Upper lobe of left lung (tissue), 4 donors: ENCODE measurements around the gene CATSPER1.

Experiments
- POLR2A ChIP-seq, 4 donors: fragments of 450-650 bp; IDR thresholded peaks; one replicate each; pipeline ENCODE4 v1.5.1; 2016 to 2017; ENCODE audit warnings: antibody characterized with exemption in 4 of 4, mild to moderate bottlenecking in 2 of 4
- TF ChIP-seq, protein P1 (sequence below), 6 experiments: fragments of 450-650 bp in 4 of 6; fragments of 200-600 bp in 2 of 6; sonication (generic) in 2 of 6; IDR thresholded peaks; one replicate each; pipeline ENCODE4 v1.5.1; 2016 to 2019; ENCODE audit warnings: antibody characterized with exemption in 6 of 6

DNA sequence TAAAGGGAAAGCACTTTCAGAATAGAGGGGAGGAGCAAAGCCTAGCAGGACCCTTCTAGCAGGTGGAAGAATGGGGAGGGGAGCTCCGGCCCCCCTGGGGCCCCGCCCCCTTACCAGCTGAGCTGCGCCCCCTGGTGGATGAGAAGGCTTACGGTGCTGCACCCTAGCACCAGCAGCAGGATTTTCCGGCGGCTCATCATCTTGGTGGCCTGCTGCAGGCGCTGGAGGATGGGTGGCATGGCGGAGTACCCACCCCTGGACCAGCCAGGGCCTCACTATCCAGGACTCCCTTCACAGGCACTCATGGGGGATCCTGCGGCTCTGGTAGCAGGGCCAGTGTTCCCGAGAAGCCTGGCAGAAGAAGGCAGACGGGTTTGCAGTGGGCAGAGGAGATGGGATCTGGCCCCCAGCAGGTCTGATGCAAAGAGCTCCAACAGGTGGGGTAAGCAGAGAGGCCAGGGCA, 18.9 kb upstream of the CATSPER1 start:
- TF ChIP-seq POLR2A (IDR thresholded peaks at IDR 0.05): no peak
- TF ChIP-seq, protein P1, sequence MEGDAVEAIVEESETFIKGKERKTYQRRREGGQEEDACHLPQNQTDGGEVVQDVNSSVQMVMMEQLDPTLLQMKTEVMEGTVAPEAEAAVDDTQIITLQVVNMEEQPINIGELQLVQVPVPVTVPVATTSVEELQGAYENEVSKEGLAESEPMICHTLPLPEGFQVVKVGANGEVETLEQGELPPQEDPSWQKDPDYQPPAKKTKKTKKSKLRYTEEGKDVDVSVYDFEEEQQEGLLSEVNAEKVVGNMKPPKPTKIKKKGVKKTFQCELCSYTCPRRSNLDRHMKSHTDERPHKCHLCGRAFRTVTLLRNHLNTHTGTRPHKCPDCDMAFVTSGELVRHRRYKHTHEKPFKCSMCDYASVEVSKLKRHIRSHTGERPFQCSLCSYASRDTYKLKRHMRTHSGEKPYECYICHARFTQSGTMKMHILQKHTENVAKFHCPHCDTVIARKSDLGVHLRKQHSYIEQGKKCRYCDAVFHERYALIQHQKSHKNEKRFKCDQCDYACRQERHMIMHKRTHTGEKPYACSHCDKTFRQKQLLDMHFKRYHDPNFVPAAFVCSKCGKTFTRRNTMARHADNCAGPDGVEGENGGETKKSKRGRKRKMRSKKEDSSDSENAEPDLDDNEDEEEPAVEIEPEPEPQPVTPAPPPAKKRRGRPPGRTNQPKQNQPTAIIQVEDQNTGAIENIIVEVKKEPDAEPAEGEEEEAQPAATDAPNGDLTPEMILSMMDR (IDR thresholded peaks at IDR 0.05): peak; percentile 79 to 96 (median 89)
